HepG2 (cell line): ENCODE data around the gene TAGLN2. TPM values are rescaled to one million over a fixed set of nuclear protein-coding genes. Genes with fewer than 3 reads are reported as not detected.

Experiments used
- ATAC-seq: fragments of 200-7000 bp; cut with Tn5 transposase; 3 replicates; pipeline ENCODE4 v1.9.1; 2020; ENCODE audit warnings: mild to moderate bottlenecking, moderate library complexity
- BruUV-seq: library from RNA; stranded (reverse); fragments of 400-500 nt; replicated peaks from 2 replicates; lab custom pipeline; 2021; lab: Mats Ljungman, UMichigan
- CTCF ChIA-PET: fragments of 300-600 bp; formaldehyde crosslinking; extraction: SDS; loops from one replicate; lab custom pipeline; 2021; ENCODE audit warnings: low total read pairs, inconsistent platforms, low intra/inter-chr PET ratio; lab: Yijun Ruan, JAX
- POLR2A ChIA-PET: fragments of 350-600 bp; sonication (Branson Sonifier 250); formaldehyde crosslinking; loops from one replicate; lab custom pipeline; 2020; ENCODE audit warnings: antibody characterized with exemption, inconsistent platforms; lab: Yijun Ruan, JAX
- DNase-seq: peaks from one replicate; pipeline ENCODE4 v3.0.0-alpha.2; 2015; ENCODE audit warnings: low spot score
- FAIRE-seq: peaks from 3 replicates; lab custom pipeline; 2011; peaks lifted over from hg19 to GRCh38; lab: Jason Lieb, UNC
- H2AFZ ChIP-seq: one replicate; pipeline ENCODE4 v1.6.1; 2011; ENCODE audit warnings: low read length, inconsistent platforms
- H3K27ac ChIP-seq: fragments of 300-600 bp; 3 replicates; pipeline ENCODE4 v1.8.0; 2011; ENCODE audit warnings: mixed run types, mild to moderate bottlenecking, mixed read lengths, low read length, inconsistent platforms; ENCODE audit not compliant: insufficient read depth; ENCODE audit errors: extremely low read length
- H3K27me3 ChIP-seq, 2 experiments: fragments of 200-600 bp in 1 of 2; 2 replicates in 1 of 2; 3 replicates in 1 of 2; pipeline versions ENCODE4 v1.6.0 to v1.8.0; 2011; ENCODE audit warnings: low read length in 2 of 2, mild to moderate bottlenecking in 2 of 2, moderate library complexity in 2 of 2, inconsistent platforms in 1 of 2; ENCODE audit not compliant: insufficient read depth in 2 of 2, control insufficient read depth in 1 of 2
- H3K36me3 ChIP-seq, 2 experiments: fragments of 200-600 bp in 1 of 2; replicated peaks in 1 of 2; 2 replicates in 1 of 2; 3 replicates in 1 of 2; pipeline versions ENCODE4 v1.5.1 to v1.8.0; 2011; ENCODE audit warnings: low read length in 2 of 2, inconsistent platforms in 1 of 2; ENCODE audit not compliant: insufficient read depth in 2 of 2, control insufficient read depth in 1 of 2
- H3K4me1 ChIP-seq: 2 replicates; pipeline ENCODE4 v1.5.1; 2012; ENCODE audit warnings: low read length, inconsistent platforms; ENCODE audit not compliant: insufficient read depth
- H3K4me2 ChIP-seq: 2 replicates; pipeline ENCODE4 v1.6.0; 2011; ENCODE audit warnings: low read depth, low read length, inconsistent platforms
- H3K4me3 ChIP-seq, 3 experiments: fragments of 200-600 bp in 1 of 3; sonication (generic), shearing (Covaris generic) in 1 of 3; replicated peaks in 1 of 3; 2 replicates each; pipeline ENCODE4 v1.5.1; 2011 to 2016; ENCODE audit warnings: low read length in 3 of 3, inconsistent platforms in 2 of 3, low read depth in 2 of 3, mild to moderate bottlenecking in 2 of 3, control low read depth in 1 of 3, mixed read lengths in 1 of 3; ENCODE audit not compliant: insufficient read depth in 1 of 3
- H3K79me2 ChIP-seq: one replicate; pipeline ENCODE4 v1.6.1; 2011; ENCODE audit warnings: low read length, inconsistent platforms; ENCODE audit not compliant: insufficient read depth
- H3K9ac ChIP-seq: 2 replicates; pipeline ENCODE4 v1.6.0; 2011; ENCODE audit warnings: mild to moderate bottlenecking, low read depth, low read length, inconsistent platforms; ENCODE audit not compliant: insufficient read depth
- H3K9me3 ChIP-seq: 2 replicates; pipeline ENCODE4 v1.5.1; 2012; ENCODE audit warnings: mild to moderate bottlenecking, low read length
- H4K20me1 ChIP-seq: 2 replicates; pipeline ENCODE4 v1.6.0; 2011; ENCODE audit warnings: inconsistent platforms, mild to moderate bottlenecking, low read length, moderate library complexity; ENCODE audit not compliant: insufficient read depth
- CAMTA2 ChIP-seq: sonication (generic); formaldehyde crosslinking; IDR thresholded peaks from 2 replicates; pipeline ENCODE4 v1.4.0; 2020; ENCODE audit warnings: mild to moderate bottlenecking, missing genetic modification reagents, borderline replicate concordance
- DRAP1 ChIP-seq: IDR thresholded peaks from 2 replicates; pipeline ENCODE4 v1.6.1; 2016; ENCODE audit warnings: missing genetic modification reagents, missing compliant biosample characterization
- MTA3 ChIP-seq: sonication (generic); formaldehyde crosslinking; IDR thresholded peaks from 2 replicates; pipeline ENCODE4 v1.4.0; 2020; ENCODE audit warnings: missing genetic modification reagents
- MZF1 ChIP-seq: sonication (generic); formaldehyde crosslinking; IDR thresholded peaks from 2 replicates; pipeline ENCODE4 v1.8.1; 2023; ENCODE audit warnings: mild to moderate bottlenecking, missing genetic modification reagents, borderline replicate concordance
- POLR2A ChIP-seq, 2 experiments: IDR thresholded peaks; 2 replicates each; pipeline ENCODE4 v1.6.1; 2011; ENCODE audit warnings: low read depth in 2 of 2, low read length in 2 of 2, mild to moderate bottlenecking in 1 of 2, moderate library complexity in 1 of 2; ENCODE audit not compliant: insufficient read depth in 1 of 2
- ZKSCAN1 ChIP-seq: fragments of 150-350 bp; IDR thresholded peaks from 2 replicates; pipeline ENCODE4 v1.6.1; 2014; ENCODE audit warnings: low read length
- ZNF318 ChIP-seq: sonication (generic); formaldehyde crosslinking; IDR thresholded peaks from 2 replicates; pipeline ENCODE4 v1.4.0; 2020; ENCODE audit warnings: mild to moderate bottlenecking, missing genetic modification reagents
- ZSCAN21 ChIP-seq: sonication (generic); formaldehyde crosslinking; IDR thresholded peaks from 2 replicates; pipeline ENCODE4 v1.8.0; 2022; ENCODE audit warnings: mild to moderate bottlenecking, missing genetic modification reagents, moderate library complexity, borderline replicate concordance
- WGBS: methylation state at CpG from one replicate; pipeline ENCODE4 v1.1.6; 2017; ENCODE audit warnings: low lambda C conversion rate; 5-methylcytosine and 5-hydroxymethylcytosine counted together
- in situ Hi-C: cut with HindIII; loops from 2 replicates; pipeline ENCODE4 v1.10.0; 2017; ENCODE audit warnings: low pct_unique_long_range_greater_than_20kb; ENCODE audit not compliant: extremely low pct_ligation_motif_present
- intact Hi-C: fragments of 100-400 bp; cut with micrococcal nuclease; formaldehyde crosslinking; loops from one replicate; pipeline ENCODE4 v1.10.0; 2022; ENCODE audit not compliant: unreplicated experiment
- polyA plus RNA-seq, 8 experiments: library from polyadenylated mRNA; depleted of rRNA in 3 of 8; stranded (reverse) in 7 of 8; unstranded in 1 of 8; fragments of >200 nt; fragmentation: Illumina TruSeq in 4 of 8; extraction: Trizol in 4 of 8; gene quantifications; 2 replicates each; pipeline versions ENCODE4 v1.2.1 to v1.2.3, GENCODE V29; 2011 to 2016; ENCODE audit warnings: low read depth in 4 of 8, missing spikeins in 1 of 8, mixed read lengths in 1 of 8; ENCODE audit not compliant: insufficient read depth in 1 of 8
- total RNA-seq, 5 experiments: library from RNA; depleted of rRNA; stranded (reverse); fragments of >200 nt; fragmentation: Illumina TruSeq; extraction: Trizol; gene quantifications; 2 replicates each; pipeline ENCODE4 v1.2.3, GENCODE V29; 2016; ENCODE audit warnings: low read depth in 1 of 5

The TAGLN2 gene
- total and polyA plus RNA-seq, 2 of the 13 experiments (the other 11 are each of a cell fraction or from before 2014, with no cell fraction given) = 6.7 to 17.2 TPM

GRCh38 chr1:159889202-159889601, 36.1 kb downstream of the TAGLN2 start:
- ATAC-seq (no peak), FAIRE-seq (no peak), DNase-seq (no peak)
- no peak overlapping the region for H3K4me3 ChIP-seq
- in situ Hi-C loops (no loop called here), intact Hi-C loops (no loop called here)
- no peaks in the 10 kb centered on the region for H3K4me1 ChIP-seq
- H3K9me3 ChIP-seq = no peaks in the 10 kb centered on the region
- no peaks in the 10 kb centered on the region for H3K79me2 ChIP-seq
- H3K27me3 ChIP-seq = peaks cover 1% of the 10 kb centered on the region in 2 experiments; a peak in 2 of 5 replicates
- no peak overlapping the region for H3K9ac ChIP-seq
- ChIA-PET POLR2A (no interaction called here), CTCF (no interaction called here)
- no peak overlapping the region for H3K4me2 ChIP-seq
- H4K20me1 ChIP-seq = no peaks in the 10 kb centered on the region
- no peak overlapping the region for H2AFZ ChIP-seq
- TF ChIP-seq ZSCAN21 (no peak), ZKSCAN1 (no peak), POLR2A (IDR thresholded peaks at IDR 0.05; ENCODE audit: insufficient read depth in 1 of 2, low read depth in 2 of 2, low read length in 2 of 2) (no peak), DRAP1 (CRISPR knock-in tag) (no peak), MZF1 (CRISPR knock-in tag) (no peak), ZNF318 (CRISPR knock-in tag) (no peak), MTA3 (CRISPR knock-in tag) (no peak), CAMTA2 (no peak)
- H3K27ac ChIP-seq = no peak overlapping the region
- 8% methylated on average over 4 of the region's 4 CpGs for WGBS
- H3K36me3 ChIP-seq = no peaks in the 10 kb centered on the region
- no TSS peak for BruUV-seq
